Mesenchymal stem cell (in vitro differentiated cells and primary cell): ENCODE measurements around the gene TSSK2.
A peak's percentile ranks its signal among the peaks of the same experiment; 100 is the strongest.

ENCODE experiments used
- DNase-seq: peaks from one replicate; pipeline ENCODE4 v3.0.0-alpha.2; 2013
- H2AFZ ChIP-seq: one replicate; pipeline ENCODE4 v1.6.1; 2013; ENCODE audit warnings: low read depth, mild to moderate bottlenecking, control low read depth, inconsistent platforms, low read length, moderate library complexity
- H2AK5ac ChIP-seq: 2 replicates; pipeline ENCODE4 v1.6.1; 2013; ENCODE audit warnings: low read length, moderate library complexity, mild to moderate bottlenecking, inconsistent platforms; ENCODE audit not compliant: severe bottlenecking
- H2BK120ac ChIP-seq: one replicate; pipeline ENCODE4 v1.6.1; 2013; ENCODE audit warnings: low read depth, mild to moderate bottlenecking, inconsistent platforms, low read length, moderate library complexity
- H2BK12ac ChIP-seq, 2 experiments: one replicate each; pipeline ENCODE4 v1.6.1; 2013; ENCODE audit warnings: inconsistent platforms in 2 of 2, low read length in 2 of 2, mild to moderate bottlenecking in 2 of 2, moderate library complexity in 2 of 2, control low read depth in 1 of 2
- H2BK15ac ChIP-seq: one replicate; pipeline ENCODE4 v1.6.1; 2013; ENCODE audit warnings: mild to moderate bottlenecking, low read depth, inconsistent platforms; ENCODE audit not compliant: poor library complexity, severe bottlenecking
- H2BK5ac ChIP-seq: 2 replicates; pipeline ENCODE4 v1.6.1; 2013; ENCODE audit warnings: low read depth, mild to moderate bottlenecking, low read length, control low read depth, inconsistent platforms; ENCODE audit not compliant: poor library complexity, severe bottlenecking
- H3K14ac ChIP-seq, 2 experiments: one replicate each; pipeline ENCODE4 v1.6.1; 2013; ENCODE audit warnings: inconsistent platforms in 2 of 2, low read length in 2 of 2, control low read depth in 1 of 2, mild to moderate bottlenecking in 1 of 2, moderate library complexity in 1 of 2
- H3K18ac ChIP-seq, 2 experiments: one replicate each; pipeline ENCODE4 v1.6.1; 2013; ENCODE audit warnings: inconsistent platforms in 2 of 2, low read length in 2 of 2, control low read depth in 1 of 2, low read depth in 1 of 2, mild to moderate bottlenecking in 1 of 2
- H3K23ac ChIP-seq, 2 experiments: one replicate each; pipeline ENCODE4 v1.6.1; 2013; ENCODE audit warnings: inconsistent platforms in 2 of 2, low read length in 2 of 2, mild to moderate bottlenecking in 2 of 2, moderate library complexity in 2 of 2, control low read depth in 1 of 2
- H3K27ac ChIP-seq: 2 replicates; pipeline ENCODE4 v1.5.1; 2013; ENCODE audit warnings: mild to moderate bottlenecking, moderate library complexity, low read length, control low read depth, inconsistent platforms; ENCODE audit not compliant: poor library complexity, severe bottlenecking
- H3K27me3 ChIP-seq, 2 experiments: 2 replicates each; pipeline versions ENCODE4 v1.6.1 to v1.7.0; 2013; ENCODE audit warnings: low read length in 2 of 2, mild to moderate bottlenecking in 2 of 2, moderate library complexity in 2 of 2, control low read depth in 1 of 2, inconsistent platforms in 1 of 2; ENCODE audit not compliant: control insufficient read depth in 1 of 2, insufficient read depth in 1 of 2
- H3K36me3 ChIP-seq, 2 experiments: 2 replicates each; pipeline versions ENCODE4 v1.6.1 to v1.7.0; 2013; ENCODE audit warnings: low read length in 2 of 2, control low read depth in 1 of 2, inconsistent platforms in 1 of 2, low read depth in 1 of 2, mild to moderate bottlenecking in 1 of 2; ENCODE audit not compliant: insufficient read depth in 2 of 2, control insufficient read depth in 1 of 2
- H3K4ac ChIP-seq, 2 experiments: one replicate each; pipeline ENCODE4 v1.6.1; 2013; ENCODE audit warnings: inconsistent platforms in 2 of 2, low read length in 2 of 2, mild to moderate bottlenecking in 2 of 2, moderate library complexity in 2 of 2, control low read depth in 1 of 2, low read depth in 1 of 2
- H3K4me1 ChIP-seq: 2 replicates; pipeline ENCODE4 v1.6.1; 2013; ENCODE audit warnings: low read depth, low read length, control low read depth; ENCODE audit not compliant: control insufficient read depth, insufficient read depth
- H3K4me2 ChIP-seq: 2 replicates; pipeline ENCODE4 v1.6.1; 2013; ENCODE audit warnings: low read length, mild to moderate bottlenecking, inconsistent platforms; ENCODE audit not compliant: poor library complexity, severe bottlenecking
- H3K4me3 ChIP-seq, 2 experiments: 2 replicates each; pipeline versions ENCODE4 v1.5.1 to v1.7.0; 2013; ENCODE audit warnings: low read length in 2 of 2, mild to moderate bottlenecking in 2 of 2, control low read depth in 1 of 2, low read depth in 1 of 2; ENCODE audit not compliant: insufficient read depth in 1 of 2
- H3K79me1 ChIP-seq: replicated peaks from 2 replicates; pipeline ENCODE4 v1.6.1; 2013; ENCODE audit warnings: mild to moderate bottlenecking, control low read depth, low read length, inconsistent platforms; ENCODE audit not compliant: poor library complexity, severe bottlenecking
- H3K9ac ChIP-seq: 2 replicates; pipeline ENCODE4 v1.7.0; 2013; ENCODE audit warnings: mild to moderate bottlenecking, low read length, moderate library complexity
- H3K9me3 ChIP-seq: 2 replicates; pipeline ENCODE4 v1.7.0; 2013; ENCODE audit warnings: mild to moderate bottlenecking, low read length; ENCODE audit not compliant: control insufficient read depth
- H4K8ac ChIP-seq: one replicate; pipeline ENCODE4 v1.6.1; 2013; ENCODE audit warnings: inconsistent platforms, mild to moderate bottlenecking, low read length, moderate library complexity
- H4K91ac ChIP-seq: one replicate; pipeline ENCODE4 v1.6.1; 2013; ENCODE audit warnings: mild to moderate bottlenecking, low read length, inconsistent platforms
- WGBS: methylation state at CpG from one replicate; pipeline ENCODE4 v1.1.7; 2013; ENCODE audit warnings: mixed read lengths; 5-methylcytosine and 5-hydroxymethylcytosine counted together

TSSK2 gene

DNA sequence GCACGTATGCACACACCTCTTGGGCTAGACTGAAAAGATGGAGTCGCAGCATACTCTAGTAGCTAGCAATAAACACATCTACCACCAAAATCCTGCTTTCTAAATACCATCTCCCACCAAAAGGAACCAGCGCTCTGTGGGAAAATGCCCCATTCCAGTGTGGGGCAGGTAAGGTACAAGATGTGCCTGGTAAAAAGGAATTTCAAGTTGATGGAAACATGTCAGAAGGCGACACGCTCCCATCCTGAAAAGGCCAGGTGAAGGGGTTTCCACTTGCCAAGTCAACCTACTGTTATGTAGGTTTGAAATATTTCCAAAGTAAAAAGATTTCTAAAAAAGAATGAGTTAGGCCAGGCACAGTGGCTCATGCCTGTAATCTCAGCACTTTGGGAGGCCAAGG lies 17.7 kb upstream of the TSSK2 start:
- H3K36me3 ChIP-seq: peaks cover 0 to 19% of the 10 kb centered on the region in 2 experiments
- H3K4me1 ChIP-seq: peaks cover 17% of the 10 kb centered on the region
- H3K9ac ChIP-seq: no peak overlapping the region
- no peak overlapping the region for H2BK5ac ChIP-seq
- no peak overlapping the region for H3K23ac ChIP-seq
- no peaks in the 10 kb centered on the region for H3K9me3 ChIP-seq
- H3K14ac ChIP-seq: no peak overlapping the region
- DNase-seq: no peak
- no peak overlapping the region for H3K18ac ChIP-seq
- H2BK15ac ChIP-seq: no peak overlapping the region
- no peak overlapping the region for H3K4me2 ChIP-seq
- H4K8ac ChIP-seq: no peak overlapping the region
- H3K79me1 ChIP-seq: peaks cover 36% of the 10 kb centered on the region
- no peak overlapping the region for H2AFZ ChIP-seq
- H2AK5ac ChIP-seq: no peak overlapping the region
- H3K27me3 ChIP-seq: no peaks in the 10 kb centered on the region
- H3K4me3 ChIP-seq: no peak overlapping the region
- no peak overlapping the region for H2BK120ac ChIP-seq
- H2BK12ac ChIP-seq: no peak overlapping the region
- H3K4ac ChIP-seq: no peak overlapping the region
- no peak overlapping the region for H4K91ac ChIP-seq
- no peak overlapping the region for H3K27ac ChIP-seq
- WGBS: 100% methylated on average over 5 of the region's 5 CpGs

DNA sequence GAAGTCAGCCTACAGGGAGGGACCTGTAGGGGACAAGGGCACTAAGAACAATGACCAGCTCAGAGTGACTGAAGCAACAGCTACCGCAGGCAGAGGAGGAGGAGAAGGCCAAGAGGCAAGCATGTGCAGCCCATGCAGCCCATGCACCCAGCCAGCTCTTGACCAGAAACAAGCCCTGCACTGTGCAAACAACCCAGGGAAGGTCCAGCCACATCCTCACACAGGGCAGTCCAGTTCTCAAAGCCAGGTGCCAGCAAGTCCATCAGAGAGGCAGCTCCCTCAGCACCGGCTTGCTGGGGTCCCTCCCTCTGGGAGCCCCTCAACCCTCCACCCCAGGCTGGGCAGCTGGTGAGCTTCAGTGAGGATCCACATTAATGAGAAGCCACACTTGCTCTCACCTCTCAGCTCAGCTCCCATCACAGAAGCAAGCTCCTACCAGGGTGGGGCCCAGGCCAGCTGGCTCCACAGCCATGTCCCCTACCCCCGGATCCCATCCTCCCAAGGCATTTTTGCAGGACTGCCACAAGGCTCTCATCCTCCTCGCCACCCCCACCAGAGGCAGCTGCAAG lies 16.0 kb upstream of the TSSK2 start:
- Histone ChIP-seq H2AFZ (no peak overlapping the region), H3K27me3 (no peaks in the 10 kb centered on the region), H3K79me1 (peaks cover 41% of the 10 kb centered on the region), H4K91ac (no peak overlapping the region), H2BK12ac (no peak overlapping the region), H3K9ac (no peak overlapping the region), H3K27ac (no peak overlapping the region), H3K4me1 (peaks cover 23% of the 10 kb centered on the region), H4K8ac (no peak overlapping the region), H3K36me3 (peaks cover under 1 to 23% of the 10 kb centered on the region in 2 experiments), H2BK15ac (no peak overlapping the region), H3K23ac (no peak overlapping the region), H3K14ac (no peak overlapping the region), H3K4me3 (no peak overlapping the region), H2BK120ac (no peak overlapping the region), H3K4me2 (no peak overlapping the region), H3K4ac (no peak overlapping the region), H2AK5ac (no peak overlapping the region), H2BK5ac (no peak overlapping the region), H3K9me3 (no peaks in the 10 kb centered on the region), H3K18ac (no peak overlapping the region)
- no peak for DNase-seq
- 88% methylated on average over 4 of the region's 4 CpGs for WGBS

- DNase-seq: no peak
- Histone ChIP-seq H3K4ac (no peak overlapping the region), H3K79me1 (peaks cover 44% of the 10 kb centered on the region), H2BK120ac (no peak overlapping the region), H2BK12ac (no peak overlapping the region), H4K91ac (no peak overlapping the region), H2BK5ac (no peak overlapping the region), H3K4me3 (no peak overlapping the region), H2AFZ (no peak overlapping the region), H3K4me2 (no peak overlapping the region), H3K4me1 (peaks cover 26% of the 10 kb centered on the region), H4K8ac (no peak overlapping the region), H3K27me3 (no peaks in the 10 kb centered on the region), H3K27ac (no peak overlapping the region), H3K9ac (no peak overlapping the region), H3K36me3 (peaks cover 3 to 28% of the 10 kb centered on the region in 2 experiments), H2AK5ac (no peak overlapping the region), H3K18ac (no peak overlapping the region), H3K9me3 (no peaks in the 10 kb centered on the region), H2BK15ac (no peak overlapping the region), H3K23ac (no peak overlapping the region), H3K14ac (peak overlapping the region in 1 of 2 experiments; percentile 44)
- WGBS: 78% methylated on average over 4 of the region's 4 CpGs
These were observed 15.5 kb upstream of the TSSK2 start for GRCh38 chr22:19115628-19116027.

DNA sequence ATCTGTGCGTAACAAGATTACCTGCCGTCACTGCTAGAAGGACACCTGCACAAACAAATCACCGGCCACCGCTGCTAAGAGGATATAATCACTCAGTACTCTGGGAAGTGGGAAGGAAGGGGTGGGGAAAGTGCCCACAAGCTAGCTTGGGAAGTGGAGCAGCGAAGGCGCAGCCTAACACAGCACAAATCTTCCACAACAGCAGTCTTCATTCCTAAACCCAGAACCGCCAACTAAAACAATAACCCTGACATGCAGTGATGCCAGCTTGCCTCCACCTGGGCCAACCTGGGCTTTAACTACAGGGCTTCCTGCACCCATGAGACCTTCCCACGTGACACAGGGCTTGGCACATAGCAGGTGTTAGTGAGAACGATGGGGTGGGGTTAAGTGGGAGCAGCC lies 14.0 kb upstream of the TSSK2 start:
- no peak overlapping the region for H2AK5ac ChIP-seq
- no peak for DNase-seq
- no peak overlapping the region for H2BK120ac ChIP-seq
- H3K27ac ChIP-seq: no peak overlapping the region
- H3K23ac ChIP-seq: no peak overlapping the region
- H3K18ac ChIP-seq: no peak overlapping the region
- no peak overlapping the region for H3K9ac ChIP-seq
- H3K4ac ChIP-seq: no peak overlapping the region
- H4K91ac ChIP-seq: no peak overlapping the region
- H3K4me2 ChIP-seq: no peak overlapping the region
- H3K4me1 ChIP-seq: peaks cover 27% of the 10 kb centered on the region
- no peak overlapping the region for H2BK5ac ChIP-seq
- no peak overlapping the region for H2AFZ ChIP-seq
- H3K4me3 ChIP-seq: no peak overlapping the region
- WGBS: 99% methylated on average over 3 of the region's 9 CpGs
- peaks cover 3 to 28% of the 10 kb centered on the region in 2 experiments for H3K36me3 ChIP-seq
- H2BK15ac ChIP-seq: no peak overlapping the region
- H3K27me3 ChIP-seq: no peaks in the 10 kb centered on the region
- no peak overlapping the region for H4K8ac ChIP-seq
- no peaks in the 10 kb centered on the region for H3K9me3 ChIP-seq
- no peak overlapping the region for H2BK12ac ChIP-seq
- no peak overlapping the region for H3K14ac ChIP-seq
- H3K79me1 ChIP-seq: peaks cover 39% of the 10 kb centered on the region
